HG03175 (cell line): ENCODE data around the gene DERA.
"Not testable (repeated sequence)": the region's sequence is repeated elsewhere in the genome, so short reads cannot be mapped to it uniquely, and the experiment has no call there.

Source experiments
- ATAC-seq: cut with Tn5 transposase; IDR thresholded peaks from one replicate; pipeline ENCODE4 v1.9.1; 2021; ENCODE audit warnings: mild to moderate bottlenecking, moderate library complexity; ENCODE audit not compliant: unreplicated experiment

DERA gene

GRCh38 chr12:15997910-15998309 lies 86.8 kb downstream of the DERA start:
- ATAC-seq: no peak

- ATAC-seq: no peak
These were observed 91.7 kb downstream of the DERA start for GRCh38 chr12:16002880-16003279.

DNA sequence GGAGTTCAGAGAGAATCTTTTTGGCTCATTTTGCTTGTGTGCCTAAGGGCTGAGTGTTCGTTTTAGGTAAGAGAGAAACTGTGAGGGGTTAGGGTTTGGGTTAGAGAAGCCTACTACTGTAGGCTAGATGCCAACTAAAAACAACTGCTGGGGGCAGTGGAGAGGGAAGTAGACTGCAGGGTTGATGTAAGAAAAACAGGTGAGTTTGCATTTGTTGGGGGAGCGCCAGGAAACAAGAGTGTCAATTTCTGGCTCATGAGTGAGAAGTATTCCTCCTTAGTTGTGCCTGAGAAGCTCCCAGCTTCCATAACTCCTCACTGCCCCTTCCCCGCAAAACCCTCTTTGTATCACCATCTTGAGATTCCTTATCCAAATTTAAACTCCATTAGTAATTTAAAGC lies 92.3 kb downstream of the DERA start:
- ATAC-seq: no peak

- ATAC-seq: no peak
These were observed 95.6 kb downstream of the DERA start for GRCh38 chr12:16006752-16007151.

DNA sequence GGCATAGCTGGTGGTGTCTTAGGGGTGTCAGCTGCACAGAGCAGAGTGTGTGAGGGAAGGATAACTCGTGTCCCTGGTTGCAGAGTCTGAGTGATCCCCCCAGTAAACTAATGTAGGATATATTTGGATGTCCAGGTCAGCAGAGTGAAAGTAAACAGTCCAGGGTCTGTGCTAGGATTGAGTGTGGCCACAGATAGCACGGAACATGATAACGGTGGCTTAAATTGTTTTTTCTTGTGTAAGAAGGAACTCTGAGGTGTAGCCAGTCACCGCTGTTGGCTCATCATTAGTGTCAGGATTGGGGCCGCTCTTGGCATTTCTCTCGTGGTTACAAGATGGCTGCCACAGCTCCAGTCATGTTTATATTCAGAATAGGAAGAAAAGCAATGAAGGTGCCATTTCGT lies 97.3 kb downstream of the DERA start:
- no peak for ATAC-seq

DNA sequence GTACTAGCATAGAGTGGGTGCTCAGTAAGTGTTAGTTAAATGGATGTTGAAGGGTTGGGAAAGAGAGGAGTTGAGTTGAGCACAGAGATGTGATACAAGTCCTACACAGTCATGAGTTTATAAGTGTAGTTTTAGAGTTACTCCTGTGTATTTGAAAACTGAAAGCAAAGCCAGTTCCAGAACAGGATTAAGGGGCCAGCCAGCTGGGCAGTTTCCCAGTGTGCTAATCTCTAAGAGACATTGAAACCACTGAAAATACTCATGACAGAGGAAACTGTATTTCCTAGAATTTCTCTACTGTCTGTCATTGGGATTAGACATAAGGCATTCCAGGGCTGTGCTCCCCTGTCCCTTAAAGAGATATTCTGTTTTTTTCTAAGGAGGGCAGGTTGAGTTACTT lies 101.0 kb downstream of the DERA start:
- no peak for ATAC-seq

DNA sequence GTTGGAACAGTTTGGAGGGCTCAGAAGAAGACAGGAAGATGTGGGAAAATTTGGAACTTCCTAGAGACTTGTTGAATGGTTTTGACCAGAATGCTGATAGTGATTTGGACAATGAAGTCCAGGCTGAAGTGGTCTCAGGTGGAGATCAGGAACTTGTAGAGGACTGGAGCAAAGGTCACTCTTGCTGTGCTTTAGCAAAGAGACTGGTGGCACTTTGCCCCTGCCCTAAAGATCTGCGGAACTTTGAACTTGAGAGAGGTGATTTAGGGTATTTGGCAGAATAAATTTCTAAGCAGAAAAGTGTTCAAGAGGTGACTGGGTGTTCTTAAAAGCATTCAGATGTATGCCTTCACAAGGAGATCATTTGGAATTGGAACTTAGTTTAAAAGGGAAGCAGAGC lies 102.6 kb downstream of the DERA start:
- not testable (repeated sequence) for ATAC-seq

DNA sequence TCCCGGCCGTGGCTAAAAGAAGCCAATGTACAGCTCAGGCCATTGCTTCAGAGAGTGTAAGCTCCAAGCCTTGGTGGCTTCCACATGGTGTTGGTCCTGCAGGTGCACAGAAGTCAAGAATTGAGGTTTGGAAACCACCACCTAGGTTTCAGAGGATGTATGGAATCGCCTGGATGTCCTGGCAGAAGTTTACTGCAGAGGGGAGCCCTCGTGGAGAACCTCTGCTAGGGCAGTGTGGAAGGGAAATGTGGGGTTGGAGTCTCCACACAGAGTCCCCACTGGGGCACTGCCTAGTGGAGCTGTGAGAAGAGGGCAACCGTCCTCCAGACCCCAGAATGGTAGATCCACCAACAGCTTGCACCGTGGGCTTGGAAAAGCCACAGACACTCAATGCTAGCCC lies 103.3 kb downstream of the DERA start:
- not testable (repeated sequence) for ATAC-seq

GRCh38 chr12:16016748-16017147 lies 105.6 kb downstream of the DERA start:
- ATAC-seq: no peak

DNA sequence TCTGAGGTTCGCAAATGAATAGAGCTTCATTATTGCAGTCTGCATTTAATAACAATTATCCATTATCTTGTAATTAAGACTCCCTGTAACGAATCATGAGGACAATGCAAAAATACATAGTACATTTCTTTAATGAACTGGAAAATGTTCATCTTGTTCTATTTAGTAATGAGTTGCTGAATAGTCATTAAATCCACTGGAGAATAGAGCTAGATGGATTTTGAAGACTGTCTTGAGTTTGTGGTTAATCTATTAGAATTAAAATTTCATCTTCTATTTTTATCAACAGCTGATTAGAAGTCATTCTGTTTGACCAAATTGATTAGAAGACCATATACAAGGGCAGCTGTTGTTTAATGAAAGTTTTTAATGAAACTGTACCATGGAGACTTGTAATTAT lies 107.2 kb downstream of the DERA start:
- no peak for ATAC-seq

GRCh38 chr12:16019136-16019535 lies 108.0 kb downstream of the DERA start:
- ATAC-seq: no peak

DNA sequence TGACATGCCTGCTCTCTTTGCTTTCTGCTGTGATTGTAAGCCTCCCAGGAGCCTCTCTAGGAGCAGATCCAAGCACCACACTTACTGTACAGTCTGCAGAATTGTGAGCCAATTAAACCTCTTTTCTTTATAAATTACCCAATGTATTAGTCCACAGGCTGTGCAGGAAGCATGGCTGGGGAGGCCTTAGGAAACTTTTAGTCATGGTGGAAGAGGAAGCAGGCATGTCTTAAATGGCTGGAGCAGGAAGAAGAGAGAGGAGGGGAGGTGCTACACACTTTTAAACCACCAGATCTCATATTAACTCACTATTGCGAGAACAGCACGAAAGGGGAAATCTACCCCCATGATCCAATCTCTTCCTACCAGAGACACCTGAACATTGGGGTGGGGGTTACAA lies 108.9 kb downstream of the DERA start:
- ATAC-seq: no peak

DNA sequence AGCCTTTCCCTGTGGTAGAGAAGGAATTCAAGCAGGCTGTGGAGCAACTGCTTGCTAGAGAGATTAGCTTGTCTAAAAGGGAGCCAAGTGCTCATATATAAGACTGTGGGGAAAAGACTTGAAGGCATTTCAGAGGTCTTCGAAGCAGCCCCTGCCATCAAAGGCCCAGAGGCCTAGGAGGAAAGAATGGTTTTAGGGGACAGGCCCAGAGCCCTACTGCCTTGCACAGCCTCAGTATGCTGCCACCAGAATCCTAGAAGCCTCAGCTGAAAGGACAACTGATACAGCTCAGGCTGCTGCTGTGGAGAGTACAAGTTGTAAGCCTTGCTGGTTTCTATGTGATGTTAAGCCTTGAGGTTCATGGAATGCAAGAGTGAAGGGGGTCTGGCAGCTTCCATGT lies 109.9 kb downstream of the DERA start:
- no peak for ATAC-seq

GRCh38 chr12:16021676-16022075 lies 110.5 kb downstream of the DERA start:
- no peak for ATAC-seq

DNA sequence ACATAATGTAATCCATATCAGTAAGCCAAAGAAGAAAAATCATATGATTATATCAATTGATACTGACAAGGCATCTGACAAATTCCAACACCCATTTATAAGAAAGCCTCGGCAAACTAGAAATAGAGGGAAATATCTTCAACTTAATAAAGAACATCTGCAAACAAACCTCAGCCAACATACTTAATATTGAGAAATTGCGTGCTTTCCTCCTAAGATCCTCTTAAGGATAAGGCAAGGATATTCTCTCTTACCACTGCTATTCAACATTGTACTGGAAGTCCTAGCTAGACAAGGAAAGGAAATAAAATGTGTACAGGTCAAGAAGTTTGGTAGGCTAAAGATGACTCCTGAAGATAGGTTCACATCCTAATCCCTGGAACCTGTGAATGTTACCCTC lies 115.9 kb downstream of the DERA start:
- ATAC-seq: no peak

DNA sequence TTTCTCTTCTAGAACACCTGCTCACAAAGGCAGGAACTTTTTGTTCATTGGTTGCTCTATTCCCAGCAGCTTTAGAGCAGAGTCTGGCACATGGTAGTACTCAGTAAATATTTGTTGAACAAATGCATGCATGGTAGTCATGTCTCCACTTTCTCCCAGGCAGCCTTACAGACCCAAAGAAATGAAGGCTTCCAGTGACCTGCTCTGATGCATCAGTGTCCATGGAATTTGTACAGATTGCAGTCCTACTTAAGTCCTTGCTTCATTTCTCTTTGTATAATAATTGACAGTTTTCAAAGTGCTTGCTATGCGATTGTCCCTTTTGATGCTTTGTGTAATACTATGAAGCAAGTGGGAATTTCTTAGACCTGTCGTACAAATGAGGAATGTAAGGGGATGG lies 119.6 kb downstream of the DERA start:
- no peak for ATAC-seq

DNA sequence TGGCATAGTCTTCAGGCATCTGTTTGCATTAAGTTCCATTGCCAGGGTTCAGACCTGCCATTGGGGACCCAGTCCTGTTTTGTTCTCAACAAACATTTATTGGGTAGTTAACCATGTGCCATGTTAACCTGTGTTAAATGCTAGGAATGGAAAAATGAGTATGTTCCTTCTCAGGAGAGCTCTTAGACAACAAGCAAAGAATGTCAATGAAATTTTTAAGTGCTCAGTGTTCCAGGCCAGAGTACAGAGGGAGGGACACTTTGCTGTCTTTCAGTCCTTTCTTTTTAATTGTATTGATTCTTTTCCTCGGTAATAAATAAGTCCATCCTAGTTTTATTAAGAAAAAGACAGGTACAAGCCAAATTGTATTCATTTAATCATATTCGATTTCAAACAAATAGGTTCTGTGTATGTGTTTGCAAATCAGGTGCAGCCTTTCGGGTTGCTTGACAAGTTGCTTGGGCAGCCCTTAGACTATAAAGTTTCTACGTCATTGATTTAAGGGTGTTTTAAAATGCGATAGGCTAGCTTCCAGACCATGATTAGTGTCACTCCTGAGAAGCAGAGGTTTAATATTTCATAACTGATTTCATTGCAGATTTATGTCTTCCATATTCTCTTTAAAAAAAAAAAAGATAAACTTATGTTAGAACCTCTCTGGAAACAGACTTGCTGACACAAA lies 123.1 kb downstream of the DERA start:
- ATAC-seq: no peak

DNA sequence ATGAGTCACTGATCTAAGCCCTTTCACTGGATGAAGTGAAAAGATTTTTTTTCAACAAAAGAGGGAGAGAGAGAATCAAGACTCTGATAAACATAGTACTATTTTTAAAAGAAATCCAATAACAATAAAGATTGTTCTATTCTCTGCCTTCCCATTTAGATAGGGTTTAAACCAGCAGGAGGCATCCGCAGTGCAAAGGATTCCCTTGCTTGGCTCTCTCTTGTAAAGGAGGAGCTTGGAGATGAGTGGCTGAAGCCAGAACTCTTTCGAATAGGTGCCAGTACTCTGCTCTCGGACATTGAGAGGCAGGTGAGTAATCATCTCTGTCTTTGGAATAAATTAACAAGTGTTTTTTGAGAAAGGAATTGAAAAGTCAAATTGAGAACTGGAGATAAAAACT lies 124.9 kb downstream of the DERA start:
- ATAC-seq: no peak

- no peak for ATAC-seq
These were observed 126.4 kb downstream of the DERA start for GRCh38 chr12:16037533-16037932.

- no peak for ATAC-seq
These were observed 132.3 kb downstream of the DERA start for GRCh38 chr12:16043480-16043879.

DNA sequence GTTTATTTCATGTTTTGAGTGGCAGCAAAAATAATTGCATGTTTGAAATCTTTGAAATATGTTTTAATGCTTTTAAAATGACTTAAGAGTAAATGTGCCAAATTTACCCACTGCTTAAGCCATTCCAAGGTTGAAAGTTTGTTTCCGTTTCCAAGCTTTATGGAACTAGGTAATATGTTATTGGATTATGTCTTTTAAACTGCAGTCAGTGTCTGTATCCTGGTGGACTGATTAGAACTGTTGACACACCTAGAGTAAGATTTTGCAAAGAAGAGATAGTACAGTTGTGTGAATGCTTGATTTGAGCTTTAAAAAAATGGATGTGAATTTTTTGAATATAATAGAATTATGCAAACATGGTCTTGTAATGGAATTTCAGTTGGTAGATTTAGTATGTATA lies 135.1 kb downstream of the DERA start:
- no peak for ATAC-seq

GRCh38 chr12:16048511-16048910 lies 137.4 kb downstream of the DERA start:
- ATAC-seq: no peak

- ATAC-seq: no peak
These were observed 145.8 kb downstream of the DERA start for GRCh38 chr12:16056910-16057309.
